HCT116 (cell line): ENCODE data around the gene XKR7. TPM values are rescaled to one million over a fixed set of nuclear protein-coding genes. Genes with fewer than 3 reads are reported as not detected.

Source experiments
- ATAC-seq: fragments of 200-7000 bp; cut with Tn5 transposase; 2 replicates; pipeline ENCODE4 v1.9.1; 2020; ENCODE audit warnings: mild to moderate bottlenecking, moderate library complexity
- BruUV-seq: library from RNA; stranded (reverse); fragments of 400-500 nt; replicated peaks from 2 replicates; lab custom pipeline; 2021; lab: Mats Ljungman, UMichigan
- CTCF ChIA-PET: fragments of 300-600 bp; sonication (Branson Sonifier 250); formaldehyde crosslinking; loops from one replicate; lab custom pipeline; 2021; ENCODE audit warnings: antibody characterized with exemption; lab: Charles Lee
- POLR2A ChIA-PET: fragments of 300-600, 350-600 bp; sonication (Branson Sonifier 250); formaldehyde crosslinking; loops from one replicate; lab custom pipeline; 2021; ENCODE audit warnings: antibody characterized with exemption; lab: Charles Lee
- RAD21 ChIA-PET, 2 experiments: fragments of 300-600 bp; sonication (Branson Sonifier 250); formaldehyde crosslinking; loops; one replicate each; lab custom pipeline; 2023; ENCODE audit warnings: low total read pairs in 2 of 2; ENCODE audit not compliant: uncharacterized antibody in 2 of 2, unreplicated experiment in 2 of 2, low non-redundant PET in 1 of 2; lab: Charles Lee
- DNase-seq: peaks from one replicate; pipeline ENCODE4 v3.0.0-alpha.2; 2010; ENCODE audit warnings: low read depth, low spot score
- H2AFZ ChIP-seq: fragments of 200-600 bp; shearing (Covaris generic), sonication (generic); 2 replicates; pipeline ENCODE4 v1.6.1; 2017; ENCODE audit warnings: low read depth, mixed run types, mixed read lengths, antibody characterized with exemption, low read length; ENCODE audit not compliant: poor library complexity, severe bottlenecking
- H3K27ac ChIP-seq: 2 replicates; pipeline ENCODE4 v1.5.1; 2012; ENCODE audit warnings: low read depth, low read length
- H3K27me3 ChIP-seq: fragments of 200-600 bp; sonication (generic); 2 replicates; pipeline ENCODE4 v1.6.1; 2016; ENCODE audit warnings: mixed run types, low read length, mixed read lengths; ENCODE audit not compliant: insufficient read depth
- H3K36me3 ChIP-seq, 2 experiments: fragments of 200-500 bp in 1 of 2; fragments of 200-600 bp in 1 of 2; sonication (Bioruptor generic) in 1 of 2; sonication (generic) in 1 of 2; 2 replicates each; pipeline versions ENCODE4 v1.5.1 to v1.6.1; 2014 to 2016; ENCODE audit warnings: low read length in 2 of 2, inconsistent platforms in 1 of 2, mixed read lengths in 1 of 2, mixed run types in 1 of 2; ENCODE audit not compliant: insufficient read depth in 2 of 2, control insufficient read depth in 1 of 2
- H3K4me1 ChIP-seq, 2 experiments: fragments of 200-600 bp in 1 of 2; sonication (generic) in 1 of 2; 2 replicates each; pipeline versions ENCODE4 v1.5.1 to v1.6.1; 2012 to 2017; ENCODE audit warnings: low read length in 2 of 2, inconsistent platforms in 1 of 2, mild to moderate bottlenecking in 1 of 2, mixed read lengths in 1 of 2, mixed run types in 1 of 2, moderate library complexity in 1 of 2; ENCODE audit not compliant: insufficient read depth in 2 of 2, control insufficient read depth in 1 of 2
- H3K4me2 ChIP-seq: fragments of 200-600 bp; sonication (generic); 2 replicates; pipeline ENCODE4 v1.6.1; 2017; ENCODE audit warnings: mixed run types, low read length, mixed read lengths
- H3K4me3 ChIP-seq, 2 experiments: fragments of 200-600 bp in 1 of 2; sonication (generic) in 1 of 2; replicated peaks in 1 of 2; 2 replicates each; pipeline ENCODE4 v1.5.1; 2011 to 2016; ENCODE audit warnings: low read length in 2 of 2, control low read depth in 1 of 2, low read depth in 1 of 2, mild to moderate bottlenecking in 1 of 2, mixed read lengths in 1 of 2, mixed run types in 1 of 2
- H3K79me2 ChIP-seq: fragments of 200-600 bp; sonication (generic); 2 replicates; pipeline ENCODE4 v1.6.1; 2017; ENCODE audit warnings: mild to moderate bottlenecking, mixed run types, low read length, moderate library complexity, mixed read lengths; ENCODE audit not compliant: insufficient read depth
- H3K9ac ChIP-seq: fragments of 200-600 bp; sonication (generic); 2 replicates; pipeline ENCODE4 v1.6.1; 2016; ENCODE audit warnings: low read length, mixed read lengths
- H3K9me2 ChIP-seq: fragments of 200-600 bp; sonication (generic), shearing (Covaris generic); 2 replicates; pipeline ENCODE4 v1.6.1; 2017; ENCODE audit warnings: mixed run types, mild to moderate bottlenecking, moderate library complexity; ENCODE audit not compliant: insufficient read depth
- H3K9me3 ChIP-seq, 2 experiments: fragments of 200-500 bp in 1 of 2; fragments of 200-600 bp in 1 of 2; sonication (Bioruptor generic) in 1 of 2; sonication (generic) in 1 of 2; 2 replicates each; pipeline ENCODE4 v1.6.1; 2014 to 2017; ENCODE audit warnings: low read length in 2 of 2, mixed read lengths in 2 of 2, inconsistent platforms in 1 of 2, low read depth in 1 of 2, mild to moderate bottlenecking in 1 of 2, mixed run types in 1 of 2, moderate library complexity in 1 of 2; ENCODE audit not compliant: control insufficient read depth in 1 of 2, insufficient read depth in 1 of 2
- H4K20me1 ChIP-seq: fragments of 200-600 bp; sonication (generic), shearing (Covaris generic); 2 replicates; pipeline ENCODE4 v1.6.1; 2017; ENCODE audit warnings: mixed run types, mild to moderate bottlenecking, moderate library complexity; ENCODE audit not compliant: insufficient read depth
- ATF3 ChIP-seq: IDR thresholded peaks from 2 replicates; pipeline ENCODE4 v1.6.1; 2012
- CBX3 ChIP-seq: IDR thresholded peaks from 2 replicates; pipeline ENCODE4 v1.6.1; 2012; ENCODE audit warnings: low read depth
- CEBPB ChIP-seq: IDR thresholded peaks from 2 replicates; pipeline ENCODE4 v1.6.1; 2012; ENCODE audit warnings: low read depth
- CTCF ChIP-seq, 3 experiments: fragments of 200-600 bp in 1 of 3; sonication (generic) in 1 of 3; IDR thresholded peaks in 2 of 3; conservative IDR thresholded peaks in 1 of 3; 2 replicates each; pipeline ENCODE4 v1.5.1; 2012 to 2017; ENCODE audit warnings: low read depth in 2 of 3, low read length in 2 of 3, antibody characterized with exemption in 1 of 3, borderline replicate concordance in 1 of 3, control low read depth in 1 of 3, mild to moderate bottlenecking in 1 of 3, mixed read lengths in 1 of 3, mixed run types in 1 of 3, moderate library complexity in 1 of 3; ENCODE audit not compliant: insufficient read depth in 1 of 3
- EZH2phosphoT487 ChIP-seq: fragments of 200-600 bp; IDR thresholded peaks from 2 replicates; pipeline ENCODE4 v1.6.1; 2018; ENCODE audit warnings: antibody characterized with exemption, borderline replicate concordance
- FOSL1 ChIP-seq: IDR thresholded peaks from 2 replicates; pipeline ENCODE4 v1.6.1; 2012; ENCODE audit warnings: low read depth
- MAX ChIP-seq: IDR thresholded peaks from 2 replicates; pipeline ENCODE4 v1.6.1; 2012
- POLR2AphosphoS5 ChIP-seq: IDR thresholded peaks from 2 replicates; pipeline ENCODE4 v1.6.1; 2011; ENCODE audit warnings: mild to moderate bottlenecking, low read depth, low read length, moderate library complexity
- RAD21 ChIP-seq: IDR thresholded peaks from 2 replicates; pipeline ENCODE4 v1.6.1; 2012; ENCODE audit warnings: low read depth, mild to moderate bottlenecking
- REST ChIP-seq: IDR thresholded peaks from 2 replicates; pipeline ENCODE4 v1.6.1; 2012; ENCODE audit warnings: low read depth
- SIN3A ChIP-seq: IDR thresholded peaks from 2 replicates; pipeline ENCODE4 v1.6.1; 2012; ENCODE audit warnings: low read depth
- TCF7L2 ChIP-seq: IDR thresholded peaks from 2 replicates; pipeline ENCODE4 v1.7.0; 2011; ENCODE audit warnings: borderline replicate concordance, inconsistent platforms; ENCODE audit not compliant: insufficient read depth, insufficient read length; ENCODE audit errors: extremely low read depth
- YY1 ChIP-seq: IDR thresholded peaks from 2 replicates; pipeline ENCODE4 v1.6.1; 2011; ENCODE audit warnings: low read length, low read depth, moderate library complexity, mild to moderate bottlenecking; ENCODE audit not compliant: insufficient replicate concordance; ENCODE audit errors: extremely low read depth
- ZFX ChIP-seq: fragments of 450-650 bp; IDR thresholded peaks from 2 replicates; pipeline ENCODE4 v1.6.1; 2017
- ZNF274 ChIP-seq: fragments of 200-500 bp; sonication (Bioruptor generic); IDR thresholded peaks from 2 replicates; pipeline ENCODE4 v1.6.1; 2014; ENCODE audit warnings: mild to moderate bottlenecking, low read depth, low read length, inconsistent platforms
- intact Hi-C: fragments of 100-400 bp; cut with micrococcal nuclease; formaldehyde crosslinking; loops from 2 replicates; pipeline ENCODE4 v1.10.0; 2022
- total RNA-seq: library from RNA; stranded (reverse); gene quantifications from one replicate; pipeline ENCODE4 v1.2.1, GENCODE V29; 2021; ENCODE audit not compliant: unreplicated experiment

XKR7 gene
- total RNA-seq, 1 experiment from 2014 or later = not detected

GRCh38 chr20:31945785-31946184 is 22.2 kb upstream of the XKR7 start:
- H3K4me3 ChIP-seq = no peak overlapping the region
- peaks cover 31% of the 10 kb centered on the region for H3K79me2 ChIP-seq
- no peaks in the 10 kb centered on the region for H4K20me1 ChIP-seq
- H3K9me3 ChIP-seq = peaks cover 0 to 6% of the 10 kb centered on the region in 2 experiments; a peak in 2 of 4 replicates
- intact Hi-C loops = no loop called here
- ChIA-PET POLR2A (no interaction called here), CTCF (no interaction called here), RAD21 (no interaction called here)
- ATAC-seq (no peak), DNase-seq (no peak)
- H3K27me3 ChIP-seq = no peaks in the 10 kb centered on the region
- no TSS peak for BruUV-seq
- H3K27ac ChIP-seq = no peak overlapping the region
- H3K4me2 ChIP-seq = no peak overlapping the region
- H2AFZ ChIP-seq = no peak overlapping the region
- H3K9ac ChIP-seq = no peak overlapping the region
- peaks cover 44 to 57% of the 10 kb centered on the region in 2 experiments for H3K36me3 ChIP-seq
- H3K4me1 ChIP-seq = peaks cover 0 to 5% of the 10 kb centered on the region in 2 experiments; a peak in 2 of 4 replicates
- H3K9me2 ChIP-seq = no peaks in the 10 kb centered on the region
- TF ChIP-seq POLR2AphosphoS5 (no peak), FOSL1 (no peak), MAX (no peak), TCF7L2 (no peak), ZFX (no peak), YY1 (no peak), RAD21 (no peak), ZNF274 (no peak), SIN3A (no peak), ATF3 (no peak), CEBPB (no peak), EZH2phosphoT487 (no peak), REST (no peak), CTCF (IDR thresholded peaks at IDR 0.05 in 2 of 3, conservative IDR thresholded peaks at IDR 0.05 in 1 of 3; ENCODE audit: borderline replicate concordance in 1 of 3, insufficient read depth in 1 of 3, low read depth in 2 of 3, low read length in 2 of 3) (no peak), CBX3 (no peak)
